GM23248 (cell line): ENCODE data around the gene MFAP5. TPM values are rescaled to one million over a fixed set of nuclear protein-coding genes. Genes with fewer than 3 reads are reported as not detected.

ENCODE experiments used
- DNase-seq: peaks from one replicate; pipeline ENCODE4 v3.0.0-alpha.2; 2015
- H2AFZ ChIP-seq: fragments of 200-600 bp; sonication (generic); 2 replicates; pipeline ENCODE4 v1.6.1; 2016; ENCODE audit warnings: antibody characterized with exemption
- H3F3A ChIP-seq: fragments of 200-600 bp; sonication (generic); 2 replicates; pipeline ENCODE4 v1.6.1; 2016; ENCODE audit warnings: mild to moderate bottlenecking, antibody characterized with exemption, mixed run types; ENCODE audit not compliant: insufficient read depth
- H3K27ac ChIP-seq: fragments of 200-600 bp; sonication (generic); 2 replicates; pipeline ENCODE4 v1.5.1; 2016; ENCODE audit warnings: mild to moderate bottlenecking
- H3K27me3 ChIP-seq: fragments of 200-600 bp; sonication (generic); replicated peaks from 2 replicates; pipeline ENCODE4 v1.6.1; 2016; ENCODE audit warnings: mild to moderate bottlenecking; ENCODE audit not compliant: insufficient read depth
- H3K36me3 ChIP-seq: fragments of 200-600 bp; sonication (generic); 2 replicates; pipeline ENCODE4 v1.6.1; 2016; ENCODE audit warnings: low read depth, mild to moderate bottlenecking
- H3K4me1 ChIP-seq: fragments of 200-600 bp; sonication (generic); 2 replicates; pipeline ENCODE4 v1.6.1; 2016; ENCODE audit warnings: mild to moderate bottlenecking; ENCODE audit not compliant: insufficient read depth
- H3K4me2 ChIP-seq: fragments of 200-600 bp; sonication (generic); one replicate; pipeline ENCODE4 v1.6.1; 2016; ENCODE audit warnings: mild to moderate bottlenecking; ENCODE audit not compliant: unreplicated experiment
- H3K4me3 ChIP-seq: fragments of 200-600 bp; sonication (generic); 2 replicates; pipeline ENCODE4 v1.5.1; 2016; ENCODE audit warnings: mild to moderate bottlenecking
- H3K79me2 ChIP-seq: fragments of 200-600 bp; sonication (generic); 2 replicates; pipeline ENCODE4 v1.6.1; 2016; ENCODE audit warnings: mild to moderate bottlenecking; ENCODE audit not compliant: insufficient read depth
- H3K9ac ChIP-seq: fragments of 200-600 bp; sonication (generic); 2 replicates; pipeline ENCODE4 v1.6.1; 2016; ENCODE audit warnings: mild to moderate bottlenecking
- H3K9me2 ChIP-seq: fragments of 200-600 bp; sonication (generic); 2 replicates; pipeline ENCODE4 v1.6.1; 2016; ENCODE audit warnings: mixed run types, mild to moderate bottlenecking, moderate library complexity; ENCODE audit not compliant: insufficient read depth
- H3K9me3 ChIP-seq: fragments of 200-600 bp; sonication (generic); one replicate; pipeline ENCODE4 v1.6.1; 2017; ENCODE audit warnings: low read depth
- H4K20me1 ChIP-seq: fragments of 200-600 bp; sonication (generic); 2 replicates; pipeline ENCODE4 v1.6.0; 2016; ENCODE audit not compliant: insufficient read depth
- EZH2 ChIP-seq: fragments of 200-600 bp; sonication (generic); IDR thresholded peaks from 2 replicates; pipeline ENCODE4 v1.6.1; 2018; ENCODE audit warnings: antibody characterized with exemption, mild to moderate bottlenecking; ENCODE audit not compliant: insufficient read depth, poor library complexity, severe bottlenecking
- EZH2phosphoT487 ChIP-seq: fragments of 200-600 bp; sonication (generic); IDR thresholded peaks from 2 replicates; pipeline ENCODE4 v1.6.1; 2018; ENCODE audit warnings: antibody characterized with exemption, moderate library complexity, mild to moderate bottlenecking, low read depth; ENCODE audit not compliant: insufficient read depth
- WGBS, 2 experiments: methylation state at CpG; one replicate each; pipeline ENCODE4 v1.1.6; 2015 to 2017; ENCODE audit warnings: low lambda C conversion rate in 2 of 2, low coverage in 1 of 2; ENCODE audit errors: missing lambda C conversion rate in 2 of 2; 5-methylcytosine and 5-hydroxymethylcytosine counted together
- in situ Hi-C: fragments of 300-500 bp; cut with MboI; formaldehyde crosslinking; loops from 2 replicates; pipeline ENCODE4 v1.15.0; 2020
- polyA plus RNA-seq: library from polyadenylated mRNA; unstranded; fragments of >200 nt; fragmentation: Nextera tagmentation; extraction: Ambion mirVana; gene quantifications from 2 replicates; pipeline ENCODE4 v1.2.1, GENCODE V29; 2016
- total RNA-seq: library from RNA; depleted of rRNA; stranded (reverse); fragments of >200 nt; shearing (Covaris generic); gene quantifications from 2 replicates; pipeline ENCODE4 v1.2.3, GENCODE V29; 2014

MFAP5 gene
- total and polyA plus RNA-seq, 2 experiments from 2014 or later: 390 to 679 TPM

DNA sequence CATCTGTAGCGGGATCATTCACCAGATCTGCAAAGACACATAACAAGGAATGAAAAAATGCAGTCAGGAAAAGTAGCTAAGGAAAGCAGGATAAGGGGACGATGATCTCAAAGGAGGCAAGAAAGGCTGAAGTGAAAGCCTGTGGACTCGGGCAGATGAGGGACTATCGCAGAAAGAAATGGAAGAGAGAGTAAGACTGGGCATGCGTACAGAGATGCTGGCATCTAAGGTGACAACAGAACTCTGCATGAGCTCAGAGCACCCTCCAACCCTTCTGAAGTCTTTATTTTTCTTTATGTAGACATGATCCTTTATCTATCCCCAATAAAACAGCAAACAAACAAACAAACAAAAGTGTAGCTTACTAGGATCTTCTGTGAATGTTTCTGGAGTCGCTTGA lies 7.2 kb downstream of the MFAP5 start:
- no peaks in the 10 kb centered on the region for H4K20me1 ChIP-seq
- peaks cover 32% of the 10 kb centered on the region for H3K36me3 ChIP-seq
- no peak overlapping the region for H3K4me3 ChIP-seq
- no peak overlapping the region for H2AFZ ChIP-seq
- no peaks in the 10 kb centered on the region for H3K9me3 ChIP-seq
- peaks cover 22% of the 10 kb centered on the region; the same call in 1 of the 2 replicates for H3F3A ChIP-seq
- no peak overlapping the region for H3K27ac ChIP-seq
- in situ Hi-C loops: no loop called here
- H3K9ac ChIP-seq: no peak overlapping the region
- DNase-seq: no peak
- H3K4me1 ChIP-seq: peaks cover 25% of the 10 kb centered on the region
- peaks cover 11% of the 10 kb centered on the region for H3K79me2 ChIP-seq
- H3K27me3 ChIP-seq: no peaks in the 10 kb centered on the region
- 75 to 80% methylated on average over 6 of the region's 6 CpGs for WGBS, 2 experiments
- H3K4me2 ChIP-seq: no peak overlapping the region
- no peaks in the 10 kb centered on the region for H3K9me2 ChIP-seq
- TF ChIP-seq EZH2phosphoT487: no peak
- no peak for TF ChIP-seq EZH2

DNA sequence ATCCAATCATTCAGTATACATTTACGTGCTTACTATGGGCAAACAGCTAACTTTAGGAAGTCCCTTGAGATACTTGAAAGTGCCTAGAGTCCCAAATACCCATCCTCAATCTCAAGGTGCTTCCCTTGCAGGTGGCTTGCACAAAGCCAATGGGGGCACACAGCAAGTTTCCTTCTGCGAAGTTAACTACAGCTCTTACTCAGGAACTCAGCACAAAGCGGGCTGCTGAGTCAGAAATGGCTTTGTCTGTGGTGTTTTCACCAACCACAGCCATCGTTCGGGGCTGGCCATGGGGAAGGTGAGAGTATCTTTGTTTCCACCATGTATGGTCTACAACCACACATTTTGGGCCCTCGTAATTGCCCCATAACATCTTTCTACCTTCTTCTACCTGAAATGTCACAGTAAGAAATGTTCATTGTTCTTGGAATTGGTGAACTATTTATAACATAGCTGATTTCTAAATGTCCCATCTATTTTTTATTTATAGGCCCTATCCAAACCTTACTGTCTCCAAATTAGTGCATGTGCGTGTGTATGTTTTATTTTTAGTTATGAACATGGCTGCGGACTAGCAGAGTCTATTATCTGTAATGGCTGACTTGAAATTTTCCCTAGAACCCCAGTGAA lies 13.9 kb downstream of the MFAP5 start:
- H3K36me3 ChIP-seq: peaks cover 58% of the 10 kb centered on the region
- no peak overlapping the region for H3K27ac ChIP-seq
- in situ Hi-C loops: no loop called here
- no peak for TF ChIP-seq EZH2
- no peak for TF ChIP-seq EZH2phosphoT487
- H3K9me3 ChIP-seq: no peaks in the 10 kb centered on the region
- 82 to 83% methylated on average over 8 of the region's 8 CpGs for WGBS, 2 experiments
- no peak for DNase-seq
- no peak overlapping the region for H3K4me3 ChIP-seq
- H3K4me1 ChIP-seq: no peaks in the 10 kb centered on the region
- no peaks in the 10 kb centered on the region for H3K79me2 ChIP-seq
- no peak overlapping the region for H2AFZ ChIP-seq
- no peak overlapping the region for H3K9ac ChIP-seq
- H3F3A ChIP-seq: peaks cover 9% of the 10 kb centered on the region; the same call in 1 of the 2 replicates
- no peak overlapping the region for H3K4me2 ChIP-seq
- H3K9me2 ChIP-seq: no peaks in the 10 kb centered on the region
- no peaks in the 10 kb centered on the region for H4K20me1 ChIP-seq
- H3K27me3 ChIP-seq: no peaks in the 10 kb centered on the region

- no peak for TF ChIP-seq EZH2phosphoT487
- Histone ChIP-seq H3K4me3 (no peak overlapping the region), H3K4me2 (no peak overlapping the region), H3K27me3 (no peaks in the 10 kb centered on the region), H3K4me1 (no peaks in the 10 kb centered on the region), H3K36me3 (peaks cover 50% of the 10 kb centered on the region), H3K9ac (no peak overlapping the region), H3K27ac (no peak overlapping the region), H3K9me3 (no peaks in the 10 kb centered on the region), H3K9me2 (no peaks in the 10 kb centered on the region), H2AFZ (no peak overlapping the region), H3K79me2 (no peaks in the 10 kb centered on the region), H3F3A (peaks cover 9% of the 10 kb centered on the region; the same call in 1 of the 2 replicates), H4K20me1 (no peaks in the 10 kb centered on the region)
- DNase-seq: no peak
- WGBS, 2 experiments: 92 to 97% methylated on average over 5 of the region's 5 CpGs
- in situ Hi-C loops: no loop called here
These were observed 14.7 kb downstream of the MFAP5 start for GRCh38 chr12:8647968-8648367.

GRCh38 chr12:8644345-8645248 lies 18.0 kb downstream of the MFAP5 start:
- Histone ChIP-seq H3K4me1 (no peaks in the 10 kb centered on the region), H3K79me2 (no peaks in the 10 kb centered on the region), H3F3A (peaks cover 9% of the 10 kb centered on the region; the same call in 1 of the 2 replicates), H3K4me3 (no peak overlapping the region), H2AFZ (no peak overlapping the region), H3K4me2 (no peak overlapping the region), H3K36me3 (peaks cover 35% of the 10 kb centered on the region), H3K27me3 (no peaks in the 10 kb centered on the region), H3K27ac (no peak overlapping the region), H3K9me2 (no peaks in the 10 kb centered on the region), H4K20me1 (no peaks in the 10 kb centered on the region), H3K9me3 (no peaks in the 10 kb centered on the region), H3K9ac (no peak overlapping the region)
- in situ Hi-C loops: no loop called here
- WGBS, 2 experiments: 73 to 76% methylated on average over 5 of the region's 5 CpGs
- DNase-seq: peak; percentile 16
- no peak for TF ChIP-seq EZH2
- TF ChIP-seq EZH2phosphoT487: no peak
